HUES6 (cell line): ENCODE measurements around the gene BHLHE23.

Experiments used
- H3K27ac ChIP-seq: 2 replicates; pipeline ENCODE4 v1.7.0; 2013; ENCODE audit warnings: low read depth, mild to moderate bottlenecking, low read length, inconsistent platforms
- H3K27me3 ChIP-seq: 2 replicates; pipeline ENCODE4 v1.6.1; 2013; ENCODE audit warnings: low read length; ENCODE audit not compliant: control insufficient read depth, insufficient read depth
- H3K36me3 ChIP-seq: 2 replicates; pipeline ENCODE4 v1.6.1; 2013; ENCODE audit warnings: low read length; ENCODE audit not compliant: control insufficient read depth, insufficient read depth
- H3K4me1 ChIP-seq: 2 replicates; pipeline ENCODE4 v1.6.1; 2013; ENCODE audit warnings: low read length; ENCODE audit not compliant: control insufficient read depth, insufficient read depth
- H3K4me3 ChIP-seq: 2 replicates; pipeline ENCODE4 v1.5.1; 2013; ENCODE audit warnings: low read depth, low read length
- H3K9ac ChIP-seq: one replicate; pipeline ENCODE4 v1.6.1; 2013; ENCODE audit warnings: mild to moderate bottlenecking, low read length
- H3K9me3 ChIP-seq: 2 replicates; pipeline ENCODE4 v1.6.1; 2013; ENCODE audit warnings: low read depth, low read length; ENCODE audit not compliant: control insufficient read depth, insufficient read depth

BHLHE23 gene

GRCh38 chr20:63005365-63005861 is 1.4 kb downstream of the BHLHE23 start:
- peaks cover 98% of the 10 kb centered on the region for H3K27me3 ChIP-seq
- no peaks in the 10 kb centered on the region for H3K36me3 ChIP-seq
- H3K27ac ChIP-seq, result no peak overlapping the region
- H3K4me3 ChIP-seq, result peak overlapping the region; percentile 46
- no peak overlapping the region for H3K9ac ChIP-seq
- H3K4me1 ChIP-seq, result peaks cover 45% of the 10 kb centered on the region
- no peaks in the 10 kb centered on the region for H3K9me3 ChIP-seq

DNA sequence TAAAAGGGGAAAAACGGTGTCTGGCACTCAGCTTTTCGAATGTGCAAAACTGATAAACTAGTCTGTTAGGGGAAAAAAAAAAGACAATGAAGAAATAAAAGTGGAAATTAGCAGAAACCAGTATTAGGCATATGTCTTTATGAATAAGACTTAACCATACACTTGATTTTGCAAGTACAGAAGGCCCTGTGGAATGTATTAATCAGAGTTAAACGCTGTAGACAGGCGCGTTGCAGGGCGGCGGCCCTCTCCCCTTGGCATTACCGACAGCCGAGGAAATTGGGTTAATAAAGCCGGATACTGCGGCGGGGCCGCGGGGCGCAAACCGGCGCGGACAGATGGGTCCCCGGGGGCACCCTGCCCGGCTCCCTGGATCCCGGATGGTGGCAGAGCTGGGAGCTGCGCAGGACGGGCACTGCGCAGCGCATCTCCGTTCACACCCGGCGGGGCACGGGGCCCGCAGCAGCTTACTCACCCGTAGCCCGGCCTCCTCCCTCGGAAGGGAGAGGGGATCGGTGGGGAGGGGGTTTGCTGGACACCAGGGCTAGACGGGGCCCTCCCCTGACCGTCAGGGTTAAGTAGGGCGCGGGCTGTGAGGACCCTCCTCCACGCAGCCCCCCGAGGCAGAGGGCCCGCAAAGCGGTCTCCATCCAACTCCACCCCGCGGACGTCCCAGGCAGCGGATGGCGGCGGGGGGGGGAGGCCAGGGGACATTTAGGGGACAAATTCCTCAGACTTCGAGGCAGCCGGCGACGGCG is 2.0 kb downstream of the BHLHE23 start:
- peaks cover 38% of the 10 kb centered on the region for H3K4me1 ChIP-seq
- H3K9me3 ChIP-seq, result no peaks in the 10 kb centered on the region
- H3K36me3 ChIP-seq, result no peaks in the 10 kb centered on the region
- H3K4me3 ChIP-seq, result peak overlapping the region; percentile 46
- H3K9ac ChIP-seq, result no peak overlapping the region
- no peak overlapping the region for H3K27ac ChIP-seq
- H3K27me3 ChIP-seq, result peaks cover 98% of the 10 kb centered on the region

DNA sequence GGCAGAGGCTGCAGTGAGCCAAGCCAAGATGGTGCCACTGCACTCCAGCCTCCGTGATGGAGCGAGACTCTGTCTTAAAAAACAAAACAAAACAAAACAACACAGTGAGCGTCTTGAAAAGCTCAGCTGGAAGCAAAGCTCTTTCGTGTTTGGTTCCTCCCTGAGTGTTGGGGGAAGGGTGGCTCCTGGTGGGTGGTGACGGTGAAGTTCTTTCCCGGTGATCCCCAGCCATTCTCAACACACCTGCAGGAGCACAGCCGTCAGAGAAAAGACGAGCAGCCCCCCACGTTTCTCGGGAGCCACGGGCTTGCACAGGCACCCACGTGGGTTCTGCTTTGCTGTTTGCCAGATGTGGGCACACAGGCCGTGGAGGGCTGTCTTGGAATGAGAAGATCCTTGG is 3.2 kb downstream of the BHLHE23 start:
- peaks cover 37% of the 10 kb centered on the region for H3K4me1 ChIP-seq
- H3K27ac ChIP-seq, result no peak overlapping the region
- no peaks in the 10 kb centered on the region for H3K36me3 ChIP-seq
- H3K9me3 ChIP-seq, result no peaks in the 10 kb centered on the region
- H3K27me3 ChIP-seq, result peaks cover 97% of the 10 kb centered on the region
- no peak overlapping the region for H3K4me3 ChIP-seq
- no peak overlapping the region for H3K9ac ChIP-seq

GRCh38 chr20:63002511-63002910 is 4.3 kb downstream of the BHLHE23 start:
- Histone ChIP-seq H3K9me3 (no peaks in the 10 kb centered on the region), H3K27me3 (peaks cover 97% of the 10 kb centered on the region), H3K4me1 (peaks cover 32% of the 10 kb centered on the region), H3K4me3 (no peak overlapping the region), H3K9ac (no peak overlapping the region), H3K27ac (no peak overlapping the region), H3K36me3 (no peaks in the 10 kb centered on the region)

DNA sequence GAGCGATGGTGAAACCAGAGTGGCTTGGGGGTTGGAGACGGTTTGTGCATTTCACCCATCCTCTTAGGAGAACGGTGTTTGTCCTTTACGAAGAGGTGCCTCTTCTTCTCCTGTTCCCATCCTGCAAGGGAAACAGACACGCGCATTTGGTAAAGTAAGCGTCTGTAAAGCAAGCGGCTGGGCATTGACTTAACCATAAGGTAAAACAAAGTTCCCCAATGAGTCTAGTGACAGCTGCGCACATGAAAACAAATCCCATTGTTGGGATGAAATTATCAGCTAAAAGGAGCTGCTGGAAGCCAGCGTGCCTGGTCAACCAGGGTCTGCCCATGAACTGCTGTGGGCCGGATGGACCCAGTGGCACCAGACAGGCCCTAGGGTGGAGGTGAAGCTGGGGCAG is 5.8 kb downstream of the BHLHE23 start:
- peaks cover 33% of the 10 kb centered on the region for H3K4me1 ChIP-seq
- H3K9me3 ChIP-seq, result no peaks in the 10 kb centered on the region
- H3K27me3 ChIP-seq, result peaks cover 93% of the 10 kb centered on the region
- H3K36me3 ChIP-seq, result no peaks in the 10 kb centered on the region
- no peak overlapping the region for H3K27ac ChIP-seq
- no peak overlapping the region for H3K4me3 ChIP-seq
- no peak overlapping the region for H3K9ac ChIP-seq

- H3K27ac ChIP-seq, result no peak overlapping the region
- no peaks in the 10 kb centered on the region for H3K36me3 ChIP-seq
- peaks cover 35% of the 10 kb centered on the region for H3K4me1 ChIP-seq
- no peak overlapping the region for H3K4me3 ChIP-seq
- peaks cover 92% of the 10 kb centered on the region for H3K27me3 ChIP-seq
- no peak overlapping the region for H3K9ac ChIP-seq
- no peaks in the 10 kb centered on the region for H3K9me3 ChIP-seq
Measured at GRCh38 chr20:63000036-63000435, 6.7 kb downstream of the BHLHE23 start.

GRCh38 chr20:62999580-62999979 is 7.2 kb downstream of the BHLHE23 start:
- Histone ChIP-seq H3K4me3 (no peak overlapping the region), H3K36me3 (no peaks in the 10 kb centered on the region), H3K27ac (no peak overlapping the region), H3K9me3 (no peaks in the 10 kb centered on the region), H3K27me3 (peaks cover 92% of the 10 kb centered on the region), H3K9ac (no peak overlapping the region), H3K4me1 (peaks cover 32% of the 10 kb centered on the region)

GRCh38 chr20:62998449-62998848 is 8.3 kb downstream of the BHLHE23 start:
- Histone ChIP-seq H3K9me3 (no peaks in the 10 kb centered on the region), H3K36me3 (no peaks in the 10 kb centered on the region), H3K27me3 (peaks cover 82% of the 10 kb centered on the region), H3K9ac (no peak overlapping the region), H3K4me3 (no peak overlapping the region), H3K27ac (no peak overlapping the region), H3K4me1 (peaks cover 23% of the 10 kb centered on the region)

DNA sequence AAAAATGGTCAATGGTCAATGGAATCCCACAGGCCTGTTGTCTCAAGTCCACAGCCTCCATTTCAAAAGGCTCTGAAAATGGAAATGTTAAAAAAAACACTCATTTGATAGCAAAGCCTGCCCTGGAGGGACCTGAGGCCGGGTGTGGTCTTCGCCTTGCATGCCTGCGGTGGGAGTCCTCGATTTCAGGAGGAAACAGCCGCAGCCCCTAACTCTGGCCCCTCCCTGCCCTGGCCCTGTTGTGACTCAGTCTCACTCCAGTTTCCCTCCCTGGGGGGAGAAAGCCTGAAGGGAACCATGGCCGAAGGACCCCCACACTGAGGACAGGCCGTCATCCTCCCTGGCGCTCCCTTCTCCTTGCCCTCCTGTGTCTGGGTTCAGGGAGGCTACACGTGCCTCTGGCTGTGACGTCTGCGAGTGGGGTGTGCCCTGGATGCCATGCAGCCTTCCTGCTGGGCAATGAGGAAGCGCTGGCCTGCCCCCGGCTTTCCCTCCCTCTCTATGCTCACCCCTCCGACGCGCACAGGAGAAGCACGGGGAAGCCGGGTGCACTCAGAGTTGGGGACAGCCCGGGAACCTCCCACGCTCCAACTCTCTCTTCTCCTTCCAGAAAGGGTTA is 9.2 kb downstream of the BHLHE23 start:
- no peak overlapping the region for H3K27ac ChIP-seq
- no peak overlapping the region for H3K9ac ChIP-seq
- peaks cover 72% of the 10 kb centered on the region for H3K27me3 ChIP-seq
- no peak overlapping the region for H3K4me3 ChIP-seq
- no peaks in the 10 kb centered on the region for H3K9me3 ChIP-seq
- peaks cover 19% of the 10 kb centered on the region for H3K4me1 ChIP-seq
- no peaks in the 10 kb centered on the region for H3K36me3 ChIP-seq

DNA sequence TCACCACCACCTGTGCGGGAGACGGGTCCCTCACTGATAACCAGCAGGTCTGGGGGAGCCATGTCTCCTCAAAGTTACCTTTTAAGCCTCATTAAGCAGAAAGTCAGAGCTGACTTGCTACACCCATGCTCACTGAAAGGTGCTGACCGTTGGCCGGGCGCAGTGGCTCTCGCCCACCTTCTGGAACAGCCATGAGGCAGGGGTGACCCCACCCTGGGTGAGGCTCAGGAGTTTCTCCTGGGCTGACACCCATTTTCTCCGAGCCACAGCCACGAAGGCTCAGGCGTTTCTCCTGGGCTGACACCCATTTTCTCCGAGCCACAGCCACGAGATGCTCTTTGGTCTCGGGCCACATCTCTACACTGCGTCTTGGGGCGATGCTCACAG is 10.2 kb downstream of the BHLHE23 start:
- no peak overlapping the region for H3K9ac ChIP-seq
- no peak overlapping the region for H3K27ac ChIP-seq
- H3K36me3 ChIP-seq, result no peaks in the 10 kb centered on the region
- peaks cover 19% of the 10 kb centered on the region for H3K4me1 ChIP-seq
- no peaks in the 10 kb centered on the region for H3K9me3 ChIP-seq
- peaks cover 68% of the 10 kb centered on the region for H3K27me3 ChIP-seq
- no peak overlapping the region for H3K4me3 ChIP-seq

DNA sequence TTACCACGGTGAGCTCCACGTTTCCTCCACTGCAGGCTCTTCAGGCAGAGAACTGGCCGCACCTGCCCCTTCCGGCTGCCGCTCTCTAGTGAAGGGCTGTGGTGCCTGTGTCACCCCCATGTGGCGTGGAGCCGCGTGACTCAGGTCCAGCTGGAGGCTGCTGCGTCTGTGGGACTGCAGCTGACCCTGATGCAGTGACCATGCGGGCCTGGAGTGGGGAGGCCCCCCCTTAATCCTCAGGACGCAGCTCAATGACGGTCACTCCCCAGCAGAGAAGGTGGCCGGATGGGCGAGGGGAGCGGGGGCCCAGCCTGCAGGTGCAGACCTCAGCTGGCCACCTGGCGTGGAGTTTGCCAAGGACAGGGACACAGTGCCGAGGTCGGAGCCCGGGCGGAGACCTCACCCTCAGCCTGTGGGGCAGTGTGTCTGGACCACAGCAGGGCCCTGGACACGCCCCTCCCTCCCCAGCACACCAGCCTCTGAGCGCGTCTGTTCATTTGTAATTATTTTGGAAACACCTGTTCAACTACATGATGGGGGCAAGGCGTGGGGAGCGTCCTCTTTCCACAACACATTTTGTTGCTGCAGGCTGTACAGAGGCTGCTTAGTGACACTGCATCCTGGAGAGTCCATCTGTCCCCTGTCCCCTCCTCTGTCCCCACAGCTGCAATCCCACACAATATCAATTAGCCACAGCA is 10.7 kb downstream of the BHLHE23 start:
- Histone ChIP-seq H3K4me3 (no peak overlapping the region), H3K27ac (no peak overlapping the region), H3K27me3 (peaks cover 69% of the 10 kb centered on the region), H3K36me3 (no peaks in the 10 kb centered on the region), H3K4me1 (peaks cover 19% of the 10 kb centered on the region), H3K9me3 (no peaks in the 10 kb centered on the region), H3K9ac (no peak overlapping the region)
